Suprapubic skin (tissue), 3 donors: Measurements from ENCODE around the gene ZNF502.

Source experiments
- CTCF ChIP-seq, 2 donors: fragments of 200-600 bp in 1 of 2; fragments of 450-650 bp in 1 of 2; sonication (generic) in 1 of 2; IDR thresholded peaks; one replicate each; pipeline ENCODE4 v1.5.1; 2016 to 2019; ENCODE audit warnings: antibody characterized with exemption in 2 of 2, mild to moderate bottlenecking in 1 of 2, moderate library complexity in 1 of 2
- POLR2AphosphoS5 ChIP-seq, 3 donors: sonication (generic); formaldehyde crosslinking; IDR thresholded peaks; one replicate each; pipeline ENCODE4 v1.6.1; 2017; ENCODE audit warnings: antibody characterized with exemption in 3 of 3

- TF ChIP-seq CTCF (IDR thresholded peaks at IDR 0.05) (no peak), POLR2AphosphoS5 (IDR thresholded peaks at IDR 0.05) (no peak)
Measured at GRCh38 chr3:44666346-44666745, 46.1 kb upstream of the ZNF502 start.
